Loucy (cell line): Measurements from ENCODE around the gene MIGA2.
A peak's percentile ranks its signal among the peaks of the same experiment; 100 is the strongest.

ENCODE experiments used
- H2AFZ ChIP-seq: fragments of 200-600 bp; sonication (generic); 2 replicates; pipeline ENCODE4 v1.6.0; 2016; ENCODE audit warnings: antibody characterized with exemption, mild to moderate bottlenecking, low read length, moderate library complexity
- H3F3A ChIP-seq: fragments of 200-600 bp; 2 replicates; pipeline ENCODE4 v1.6.0; 2016; ENCODE audit warnings: antibody characterized with exemption, low read depth, mild to moderate bottlenecking
- H3K27me3 ChIP-seq: fragments of 200-600 bp; sonication (generic); 2 replicates; pipeline ENCODE4 v1.6.1; 2014; ENCODE audit warnings: low read length, mild to moderate bottlenecking; ENCODE audit not compliant: insufficient read depth, poor library complexity, severe bottlenecking
- H3K36me3 ChIP-seq: fragments of 200-600 bp; sonication (generic); 2 replicates; pipeline ENCODE4 v1.6.1; 2016; ENCODE audit warnings: low read length; ENCODE audit not compliant: insufficient read depth
- H3K4me1 ChIP-seq: fragments of 200-600 bp; sonication (generic); 2 replicates; pipeline ENCODE4 v1.5.1; 2014; ENCODE audit warnings: low read length, mild to moderate bottlenecking; ENCODE audit not compliant: insufficient read depth, poor library complexity, severe bottlenecking
- H3K4me2 ChIP-seq: fragments of 200-600 bp; sonication (generic); 2 replicates; pipeline ENCODE4 v1.6.0; 2014; ENCODE audit warnings: antibody characterized with exemption, low read length, low read depth, mild to moderate bottlenecking; ENCODE audit not compliant: poor library complexity, severe bottlenecking
- H3K4me3 ChIP-seq: fragments of 200-600 bp; sonication (generic); 2 replicates; pipeline ENCODE4 v1.5.1; 2014; ENCODE audit warnings: low read length, mild to moderate bottlenecking, mixed read lengths; ENCODE audit not compliant: poor library complexity, severe bottlenecking
- H3K79me2 ChIP-seq: fragments of 200-600 bp; sonication (generic); 2 replicates; pipeline ENCODE4 v1.6.1; 2014; ENCODE audit warnings: low read length; ENCODE audit not compliant: insufficient read depth
- H3K9ac ChIP-seq: fragments of 200-600 bp; sonication (generic); 2 replicates; pipeline ENCODE4 v1.6.0; 2014; ENCODE audit warnings: mild to moderate bottlenecking, low read depth, low read length, moderate library complexity; ENCODE audit not compliant: poor library complexity, severe bottlenecking
- H3K9me2 ChIP-seq: fragments of 200-600 bp; sonication (generic); replicated peaks from 2 replicates; pipeline ENCODE4 v1.6.1; 2016; ENCODE audit warnings: low read depth, low read length, mixed read lengths
- H3K9me3 ChIP-seq: fragments of 200-600 bp; sonication (generic); 2 replicates; pipeline ENCODE4 v1.6.1; 2014; ENCODE audit warnings: mild to moderate bottlenecking, antibody characterized with exemption, low read length, low read depth; ENCODE audit not compliant: insufficient read depth
- H4K20me1 ChIP-seq: fragments of 200-600 bp; sonication (generic); 2 replicates; pipeline ENCODE4 v1.6.0; 2014; ENCODE audit warnings: antibody characterized with exemption, low read length, mild to moderate bottlenecking; ENCODE audit not compliant: insufficient read depth, poor library complexity, severe bottlenecking
- EZH2phosphoT487 ChIP-seq: fragments of 200-600 bp; IDR thresholded peaks from 2 replicates; pipeline ENCODE4 v1.6.1; 2018; ENCODE audit warnings: antibody characterized with exemption, mild to moderate bottlenecking, moderate library complexity, borderline replicate concordance
- TF ChIP-seq, protein P1 (sequence below): fragments of 200-600 bp; sonication (generic); conservative IDR thresholded peaks from 2 replicates; pipeline ENCODE4 v1.5.1; 2014; ENCODE audit warnings: mild to moderate bottlenecking, antibody characterized with exemption, low read length

Gene MIGA2

DNA sequence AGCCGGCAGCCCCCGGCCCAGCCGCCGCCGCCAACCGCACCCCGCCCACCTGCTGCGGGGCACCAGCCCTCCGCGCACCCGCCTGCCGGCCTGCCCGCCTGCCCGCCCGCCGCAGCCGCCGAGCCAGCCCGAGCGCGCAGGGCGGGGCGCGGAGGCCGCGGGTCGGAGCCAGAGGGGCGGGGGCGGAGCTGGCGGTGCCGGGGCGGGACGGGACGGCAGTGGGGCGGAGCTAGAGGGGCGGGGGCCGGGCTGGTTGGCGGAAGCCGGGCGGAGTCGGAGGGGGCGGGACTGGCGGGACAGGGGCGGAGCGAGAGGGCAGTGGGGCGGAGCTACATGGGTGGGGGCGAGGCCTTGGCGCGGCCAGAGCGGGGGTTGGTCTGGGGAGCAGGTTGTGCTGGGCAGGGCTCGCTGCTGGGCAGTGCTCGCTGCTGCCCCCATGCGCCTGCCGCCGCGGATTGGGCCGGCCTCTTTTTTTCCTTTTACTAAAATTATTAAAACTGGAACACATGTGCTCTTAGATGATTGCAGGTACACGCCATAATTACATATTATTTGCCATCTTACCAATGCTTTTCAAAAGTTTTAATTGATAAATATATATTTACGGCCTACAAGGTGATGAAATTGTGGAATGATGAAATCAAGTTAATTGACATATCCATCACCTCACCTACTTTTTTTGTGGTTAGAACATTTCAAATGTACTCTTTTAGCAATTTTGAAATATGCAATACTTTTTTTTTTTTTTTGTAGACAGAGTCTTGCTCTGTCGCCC is 8.0 kb upstream of the MIGA2 start, which contains the start of gene SH3GLB2:
Gene SH3GLB2 (minus strand): TSS at position 140 of the 775 bp plus-strand sequence. CDS start 177 bp downstream, outside the sequence.
- Histone ChIP-seq H3F3A (no peaks in the 10 kb centered on the region), H3K9me2 (no peaks in the 10 kb centered on the region), H3K4me2 (peak within 1 kb of the TSS; percentile 76), H3K4me3 (peak within 1 kb of the TSS; percentile 77), H3K27me3 (no peaks in the 10 kb centered on the region), H2AFZ (no peak within 1 kb of the TSS; the same call in 1 of the 2 replicates), H3K9me3 (no peaks in the 10 kb centered on the region), H3K4me1 (peaks cover 6% of the 10 kb centered on the region), H3K36me3 (no peaks in the 10 kb centered on the region), H4K20me1 (peaks cover 11% of the 10 kb centered on the region), H3K79me2 (peaks cover 21% of the 10 kb centered on the region), H3K9ac (peak within 1 kb of the TSS; percentile 59)
- TF ChIP-seq, protein P1, sequence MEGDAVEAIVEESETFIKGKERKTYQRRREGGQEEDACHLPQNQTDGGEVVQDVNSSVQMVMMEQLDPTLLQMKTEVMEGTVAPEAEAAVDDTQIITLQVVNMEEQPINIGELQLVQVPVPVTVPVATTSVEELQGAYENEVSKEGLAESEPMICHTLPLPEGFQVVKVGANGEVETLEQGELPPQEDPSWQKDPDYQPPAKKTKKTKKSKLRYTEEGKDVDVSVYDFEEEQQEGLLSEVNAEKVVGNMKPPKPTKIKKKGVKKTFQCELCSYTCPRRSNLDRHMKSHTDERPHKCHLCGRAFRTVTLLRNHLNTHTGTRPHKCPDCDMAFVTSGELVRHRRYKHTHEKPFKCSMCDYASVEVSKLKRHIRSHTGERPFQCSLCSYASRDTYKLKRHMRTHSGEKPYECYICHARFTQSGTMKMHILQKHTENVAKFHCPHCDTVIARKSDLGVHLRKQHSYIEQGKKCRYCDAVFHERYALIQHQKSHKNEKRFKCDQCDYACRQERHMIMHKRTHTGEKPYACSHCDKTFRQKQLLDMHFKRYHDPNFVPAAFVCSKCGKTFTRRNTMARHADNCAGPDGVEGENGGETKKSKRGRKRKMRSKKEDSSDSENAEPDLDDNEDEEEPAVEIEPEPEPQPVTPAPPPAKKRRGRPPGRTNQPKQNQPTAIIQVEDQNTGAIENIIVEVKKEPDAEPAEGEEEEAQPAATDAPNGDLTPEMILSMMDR, result peak; percentile 51
- no peak for TF ChIP-seq EZH2phosphoT487

DNA sequence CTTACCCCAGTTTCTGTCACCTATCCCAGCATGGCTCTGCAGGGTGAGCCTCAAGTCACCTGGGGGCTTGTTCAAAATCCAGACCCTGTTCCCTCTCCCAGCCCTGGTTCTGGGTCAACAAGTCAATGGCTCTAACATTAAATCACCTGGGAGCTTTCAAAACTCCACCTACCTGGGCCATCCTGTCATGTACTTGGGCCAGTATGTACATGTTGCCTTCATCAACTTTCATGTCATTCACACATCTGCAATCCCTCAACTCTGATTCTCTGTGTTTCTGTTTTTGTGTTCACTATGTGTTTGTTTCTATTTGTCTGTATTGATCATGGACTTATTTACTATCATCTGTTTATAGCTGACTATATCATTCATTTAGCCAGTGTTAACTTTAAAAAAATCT is 6.2 kb upstream of the MIGA2 start:
- Histone ChIP-seq H4K20me1 (peaks cover 8% of the 10 kb centered on the region), H3K9me3 (no peaks in the 10 kb centered on the region), H3K9me2 (no peaks in the 10 kb centered on the region), H3K79me2 (peaks cover 17% of the 10 kb centered on the region), H3K4me2 (no peak overlapping the region), H3K4me1 (peaks cover 6% of the 10 kb centered on the region), H3K36me3 (no peaks in the 10 kb centered on the region), H2AFZ (no peak overlapping the region), H3F3A (no peaks in the 10 kb centered on the region), H3K9ac (no peak overlapping the region), H3K4me3 (no peak overlapping the region), H3K27me3 (no peaks in the 10 kb centered on the region)
- TF ChIP-seq EZH2phosphoT487, result no peak
- TF ChIP-seq, protein P1, result no peak

DNA sequence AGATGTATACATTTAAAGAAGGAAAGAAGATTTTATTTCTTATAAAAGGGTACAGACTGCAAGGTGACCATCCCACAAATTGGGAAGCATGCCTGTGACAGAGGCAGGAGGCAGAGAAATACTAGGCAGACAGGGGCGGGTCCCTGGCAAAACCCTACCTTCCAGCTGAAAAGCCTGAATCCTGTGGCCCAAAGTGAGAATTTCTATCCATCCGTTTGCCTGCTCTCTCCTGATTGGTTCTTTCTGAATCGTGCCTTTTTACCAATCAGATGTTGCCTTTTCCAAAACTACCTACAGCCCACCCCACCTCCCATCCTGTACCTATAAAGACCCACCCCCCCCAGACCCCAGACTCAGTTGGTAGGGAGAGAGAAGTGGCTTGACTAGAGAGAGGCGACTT is 4.9 kb upstream of the MIGA2 start:
- peaks cover 6% of the 10 kb centered on the region for H3K4me1 ChIP-seq
- no peaks in the 10 kb centered on the region for H3F3A ChIP-seq
- H4K20me1 ChIP-seq, result peaks cover 6% of the 10 kb centered on the region
- H3K27me3 ChIP-seq, result no peaks in the 10 kb centered on the region
- no peaks in the 10 kb centered on the region for H3K9me3 ChIP-seq
- no peak overlapping the region for H3K9ac ChIP-seq
- H3K4me2 ChIP-seq, result no peak overlapping the region
- no peak overlapping the region for H2AFZ ChIP-seq
- TF ChIP-seq, protein P1, result no peak
- TF ChIP-seq EZH2phosphoT487, result no peak
- no peaks in the 10 kb centered on the region for H3K9me2 ChIP-seq
- H3K36me3 ChIP-seq, result no peaks in the 10 kb centered on the region
- no peak overlapping the region for H3K4me3 ChIP-seq
- peaks cover 12% of the 10 kb centered on the region for H3K79me2 ChIP-seq
